Activated CD4-positive, alpha-beta T cell treated with anti-CD3 and anti-CD28 coated beads for 36 hours (primary cell): ENCODE measurements around the gene HERC5. TPM values are rescaled to one million over a fixed set of nuclear protein-coding genes. Genes with fewer than 3 reads are reported as not detected.
"Not testable (repeated sequence)": the region's sequence is repeated elsewhere in the genome, so short reads cannot be mapped to it uniquely, and the experiment has no call there.

Source experiments
- ATAC-seq: fragments of 200-7000 bp; cut with Tn5 transposase; one replicate; pipeline ENCODE4 v1.10.0; 2021; ENCODE audit warnings: mild to moderate bottlenecking, moderate library complexity
- CTCF ChIA-PET: fragments of 350-600 bp; sonication (Branson Sonifier 250); formaldehyde crosslinking; loops from one replicate; lab custom pipeline; 2021; ENCODE audit warnings: antibody characterized with exemption; lab: Charles Lee
- POLR2A ChIA-PET: fragments of 350-600 bp; sonication (Branson Sonifier 250); formaldehyde crosslinking; loops from one replicate; lab custom pipeline; 2021; ENCODE audit warnings: antibody characterized with exemption, inconsistent platforms; lab: Charles Lee
- DNase-seq: peaks from one replicate; pipeline ENCODE4 v3.0.0-alpha.2; 2020
- H3K27ac Mint-ChIP-seq: one replicate; pipeline ENCODE4 v1.8.0; 2021; ENCODE audit warnings: mixed read lengths
- H3K27me3 Mint-ChIP-seq: one replicate; pipeline ENCODE4 v1.8.0; 2021; ENCODE audit warnings: mixed read lengths
- H3K36me3 Mint-ChIP-seq: one replicate; pipeline ENCODE4 v1.8.0; 2021; ENCODE audit warnings: low read depth, mixed read lengths
- H3K4me1 Mint-ChIP-seq: one replicate; pipeline ENCODE4 v1.8.0; 2021; ENCODE audit warnings: mixed read lengths
- H3K4me3 Mint-ChIP-seq: one replicate; pipeline ENCODE4 v1.8.0; 2021; ENCODE audit warnings: mild to moderate bottlenecking, moderate library complexity, mixed read lengths
- H3K9me3 Mint-ChIP-seq: one replicate; pipeline ENCODE4 v1.8.0; 2021; ENCODE audit warnings: low read depth, mixed read lengths
- intact Hi-C, 2 experiments: fragments of 100-400 bp; cut with DNase I in 1 of 2; cut with micrococcal nuclease in 1 of 2; formaldehyde crosslinking; loops; one replicate each; pipeline versions ENCODE4 v1.14.2 to v1.15.1; 2022 to 2024; cut with DNase I, micrococcal nuclease
- total RNA-seq, 2 experiments: library from RNA; stranded (reverse); gene quantifications; one replicate each; pipeline ENCODE4 v1.2.3, GENCODE V29; 2021

HERC5 gene
- total RNA-seq, 2 experiments from 2014 or later: 21.1 TPM

DNA sequence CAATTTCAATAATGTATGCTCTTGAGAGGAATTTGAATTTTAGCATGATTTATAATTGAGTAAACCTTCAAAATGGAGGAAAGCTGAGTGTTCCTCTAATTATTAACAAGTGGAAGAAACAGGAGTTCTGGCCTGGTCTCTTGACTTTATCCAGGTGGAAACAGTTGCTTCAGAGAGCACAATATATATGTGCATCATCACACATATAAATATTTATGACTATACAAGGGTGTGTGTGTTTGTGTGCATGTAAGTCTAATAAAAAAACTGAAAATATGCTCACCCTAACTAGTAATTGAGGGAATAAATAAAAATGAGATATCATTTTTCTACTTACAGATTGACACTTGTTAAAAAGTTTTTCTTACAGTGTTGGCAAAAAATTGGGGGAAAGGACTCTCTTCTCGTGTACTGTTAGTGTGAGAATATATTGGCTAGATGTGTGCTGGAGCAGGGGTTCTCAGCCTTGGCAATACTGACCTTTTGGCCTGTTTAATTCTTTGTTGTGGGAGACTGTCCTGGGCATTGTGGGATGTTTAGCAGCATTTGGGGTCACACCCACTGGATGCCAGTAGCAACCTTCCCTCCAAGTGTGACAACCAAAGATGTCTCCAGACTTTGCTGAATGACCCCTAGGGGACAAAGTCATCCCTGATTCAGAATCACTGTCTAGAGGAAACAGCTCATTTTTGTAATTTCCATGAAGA lies 20.8 kb upstream of the HERC5 start:
- CTCF ChIA-PET: interaction anchor here (1.6 kb wide), 1 partner anchor 18 kb away, joined by 3 read pairs; no protein-coding TSS in a partner anchor
- Mint-ChIP-seq H3K4me3 (no peak overlapping the region), H3K27ac (peak overlapping the region; percentile 37), H3K9me3 (no peaks in the 10 kb centered on the region), H3K4me1 (no peaks in the 10 kb centered on the region), H3K36me3 (peaks cover 12% of the 10 kb centered on the region), H3K27me3 (no peaks in the 10 kb centered on the region)
- intact Hi-C loops: no loop called here
- no peak for DNase-seq
- POLR2A ChIA-PET: no interaction called here
- no peak for ATAC-seq

DNA sequence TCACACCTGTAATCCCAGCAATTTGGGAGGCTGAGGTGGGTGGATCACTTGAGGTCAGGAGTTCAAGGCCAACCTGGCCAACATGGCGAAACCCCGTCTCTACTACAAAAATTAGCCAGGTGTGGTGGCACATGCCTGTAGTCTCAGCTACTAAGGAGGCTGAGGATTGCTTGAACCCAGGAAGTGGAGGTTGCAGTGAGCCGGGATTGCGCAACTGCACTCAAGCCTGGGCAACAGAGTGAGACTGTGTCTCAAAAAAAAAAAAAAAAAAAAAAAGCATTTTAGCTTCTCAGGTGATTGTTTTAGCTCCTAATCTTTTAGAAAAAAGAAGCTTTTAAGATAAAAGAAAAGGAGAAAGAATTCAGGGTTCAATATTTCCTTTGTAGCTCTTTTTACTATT lies 19.0 kb upstream of the HERC5 start:
- POLR2A ChIA-PET: interaction anchor here (1.3 kb wide), 1 partner anchor 19 kb away, joined by 8 read pairs; the partner anchor contains the start of gene HERC5
- ATAC-seq, H3K4me1 Mint-ChIP-seq, H3K9me3 Mint-ChIP-seq, H3K4me3 Mint-ChIP-seq, H3K27ac Mint-ChIP-seq, H3K27me3 Mint-ChIP-seq, DNase-seq, intact Hi-C loops: not testable (repeated sequence)
- CTCF ChIA-PET: interaction anchor here (0.8 to 1.9 kb wide), 6 partner anchors 8 to 68 kb away, joined by 3 to 4 read pairs (median 4); partner anchors contain the start of gene HERC5
- H3K36me3 Mint-ChIP-seq: peaks cover 19% of the 10 kb centered on the region

- Mint-ChIP-seq H3K27ac (no peak overlapping the region), H3K27me3 (no peaks in the 10 kb centered on the region), H3K9me3 (no peaks in the 10 kb centered on the region), H3K4me1 (no peaks in the 10 kb centered on the region), H3K36me3 (peaks cover 16% of the 10 kb centered on the region), H3K4me3 (no peak overlapping the region)
- intact Hi-C loops: no loop called here
- DNase-seq: no peak
- CTCF ChIA-PET: interaction anchor here (0.6 kb wide), 2 partner anchors 16 to 80 kb away, joined by 3 read pairs; no protein-coding TSS in a partner anchor
- POLR2A ChIA-PET: no interaction called here
- ATAC-seq: no peak
Observed at GRCh38 chr4:88439161-88439760, 17.7 kb upstream of the HERC5 start.

DNA sequence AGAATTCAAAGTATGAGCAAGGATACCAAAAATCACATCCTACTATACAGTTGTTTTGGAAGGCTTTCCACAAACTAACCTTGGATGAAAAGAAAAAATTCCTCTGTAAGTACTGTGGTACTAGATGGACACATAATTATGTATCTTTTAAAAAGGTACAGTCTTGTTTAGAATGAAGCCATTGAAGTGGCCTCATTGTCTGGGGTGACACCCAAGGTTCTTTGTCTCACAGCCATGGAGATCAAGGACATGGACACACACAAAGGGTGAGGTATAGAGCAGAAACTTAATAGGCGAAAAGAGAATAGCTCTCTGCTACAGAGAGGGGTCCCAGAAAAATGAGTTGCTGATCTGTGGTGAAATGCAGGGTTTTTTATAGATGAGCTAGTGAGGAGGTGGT lies 16.8 kb upstream of the HERC5 start:
- Mint-ChIP-seq H3K4me1 (no peaks in the 10 kb centered on the region), H3K27me3 (no peaks in the 10 kb centered on the region), H3K9me3 (no peaks in the 10 kb centered on the region), H3K36me3 (peaks cover 16% of the 10 kb centered on the region), H3K27ac (no peak overlapping the region), H3K4me3 (no peak overlapping the region)
- intact Hi-C loops: no loop called here
- ATAC-seq (no peak), DNase-seq (no peak)
- CTCF ChIA-PET: interaction anchor here (1.6 kb wide), 1 partner anchor 27 kb away, joined by 3 read pairs; no protein-coding TSS in a partner anchor
- POLR2A ChIA-PET: no interaction called here

- intact Hi-C loops: no loop called here
- Mint-ChIP-seq H3K4me3 (no peak overlapping the region), H3K27me3 (no peaks in the 10 kb centered on the region), H3K27ac (no peak overlapping the region), H3K36me3 (peaks cover 10% of the 10 kb centered on the region), H3K9me3 (no peaks in the 10 kb centered on the region), H3K4me1 (no peaks in the 10 kb centered on the region)
- CTCF ChIA-PET: interaction anchor here (1.6 kb wide), 1 partner anchor 29 kb away, joined by 3 read pairs; no protein-coding TSS in a partner anchor
- no peak for ATAC-seq
- DNase-seq: no peak
- POLR2A ChIA-PET: no interaction called here
Observed at GRCh38 chr4:88441696-88442095, 15.2 kb upstream of the HERC5 start.

GRCh38 chr4:88442689-88443191 lies 14.2 kb upstream of the HERC5 start:
- ChIA-PET POLR2A (no interaction called here), CTCF (no interaction called here)
- intact Hi-C loops: no loop called here
- peak overlapping the region; percentile 7 for H3K27ac Mint-ChIP-seq
- no peaks in the 10 kb centered on the region for H3K9me3 Mint-ChIP-seq
- H3K36me3 Mint-ChIP-seq: peaks cover 10% of the 10 kb centered on the region
- DNase-seq: no peak
- no peaks in the 10 kb centered on the region for H3K4me1 Mint-ChIP-seq
- no peak for ATAC-seq
- H3K27me3 Mint-ChIP-seq: no peaks in the 10 kb centered on the region
- H3K4me3 Mint-ChIP-seq: no peak overlapping the region

DNA sequence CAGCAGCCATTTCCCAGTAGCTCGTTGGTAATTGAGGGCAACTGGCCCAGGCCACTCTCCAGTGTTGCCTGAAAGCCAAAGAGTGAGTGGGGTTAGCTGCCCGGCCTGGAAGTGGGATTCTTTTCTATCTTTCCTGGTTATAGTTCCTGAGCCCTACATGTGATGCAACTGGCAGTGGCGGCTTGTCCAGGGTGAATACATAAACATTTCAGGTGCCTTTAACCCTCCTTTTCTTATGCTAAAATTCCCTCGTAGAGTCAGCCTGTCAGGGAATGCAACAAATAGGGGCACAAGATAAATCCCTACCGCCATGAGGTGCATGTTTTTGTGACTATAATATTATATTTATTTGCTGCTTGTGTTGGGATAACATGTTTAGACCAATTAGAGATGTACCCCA lies 13.4 kb upstream of the HERC5 start:
- CTCF ChIA-PET: no interaction called here

DNA sequence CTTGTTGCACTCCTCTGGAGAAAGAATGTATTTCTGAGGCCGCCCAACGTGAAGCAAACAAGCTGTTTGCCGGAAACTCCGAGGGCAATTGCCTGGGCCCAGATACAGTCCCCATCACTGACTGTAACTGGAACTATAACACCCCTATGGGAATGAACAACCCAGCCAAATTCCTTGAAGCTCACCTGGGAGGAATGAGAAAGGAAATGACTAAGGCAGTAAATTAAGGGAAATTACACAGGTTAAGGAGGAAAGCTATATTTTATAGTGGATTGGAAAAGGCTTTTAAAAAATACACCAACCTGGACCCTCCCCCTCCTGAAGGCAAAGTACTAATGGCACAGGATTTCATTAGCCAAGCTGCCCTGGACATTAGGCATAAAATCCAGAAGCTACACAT lies 11.7 kb upstream of the HERC5 start:
- no peaks in the 10 kb centered on the region for H3K27me3 Mint-ChIP-seq
- intact Hi-C loops: no loop called here
- H3K27ac Mint-ChIP-seq: no peak overlapping the region
- no peaks in the 10 kb centered on the region for H3K9me3 Mint-ChIP-seq
- peaks cover 10% of the 10 kb centered on the region for H3K36me3 Mint-ChIP-seq
- ATAC-seq: no peak
- no peak overlapping the region for H3K4me3 Mint-ChIP-seq
- H3K4me1 Mint-ChIP-seq: no peaks in the 10 kb centered on the region
- no peak for DNase-seq
- ChIA-PET POLR2A (no interaction called here), CTCF (interaction anchor here (0.6 to 1.5 kb wide), 2 partner anchors 10 to 74 kb away, joined by 3 to 5 read pairs; no protein-coding TSS in a partner anchor)

More for the DNA sequence above, 13.4 kb upstream of the HERC5 start:
- Mint-ChIP-seq H3K36me3 (peaks cover 10% of the 10 kb centered on the region), H3K27me3 (no peaks in the 10 kb centered on the region), H3K27ac (no peak overlapping the region), H3K4me3 (no peak overlapping the region), H3K9me3 (no peaks in the 10 kb centered on the region), H3K4me1 (no peaks in the 10 kb centered on the region)
- intact Hi-C loops: no loop called here
- no peak for ATAC-seq
- DNase-seq: no peak
- POLR2A ChIA-PET: no interaction called here

DNA sequence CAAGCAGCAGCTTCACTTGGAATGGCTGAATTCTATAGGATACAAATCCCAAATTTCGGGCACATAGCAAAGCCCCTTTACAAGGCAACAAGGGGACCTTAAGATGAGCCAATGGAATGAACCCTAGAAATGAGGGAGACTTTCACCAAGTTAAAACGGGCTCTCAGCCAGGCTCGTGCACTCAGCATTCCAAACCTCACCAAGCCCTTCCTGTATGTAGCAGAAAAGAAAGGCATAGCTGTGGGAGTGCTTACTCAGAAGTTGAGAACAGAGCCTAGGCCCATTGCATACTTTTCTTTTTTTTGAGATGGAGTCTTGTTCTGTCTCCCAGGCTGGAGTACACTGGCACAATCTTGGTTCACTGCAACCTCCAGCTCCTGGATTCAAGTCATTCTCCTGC lies 10.8 kb upstream of the HERC5 start:
- Mint-ChIP-seq H3K27me3 (no peaks in the 10 kb centered on the region), H3K9me3 (no peaks in the 10 kb centered on the region), H3K4me3 (no peak overlapping the region), H3K36me3 (peaks cover 10% of the 10 kb centered on the region), H3K4me1 (no peaks in the 10 kb centered on the region), H3K27ac (no peak overlapping the region)
- ChIA-PET CTCF (interaction anchor here (1.0 kb wide), 1 partner anchor 8 kb away, joined by 4 read pairs; no protein-coding TSS in a partner anchor), POLR2A (no interaction called here)
- DNase-seq: no peak
- intact Hi-C loops: no loop called here
- no peak for ATAC-seq

DNA sequence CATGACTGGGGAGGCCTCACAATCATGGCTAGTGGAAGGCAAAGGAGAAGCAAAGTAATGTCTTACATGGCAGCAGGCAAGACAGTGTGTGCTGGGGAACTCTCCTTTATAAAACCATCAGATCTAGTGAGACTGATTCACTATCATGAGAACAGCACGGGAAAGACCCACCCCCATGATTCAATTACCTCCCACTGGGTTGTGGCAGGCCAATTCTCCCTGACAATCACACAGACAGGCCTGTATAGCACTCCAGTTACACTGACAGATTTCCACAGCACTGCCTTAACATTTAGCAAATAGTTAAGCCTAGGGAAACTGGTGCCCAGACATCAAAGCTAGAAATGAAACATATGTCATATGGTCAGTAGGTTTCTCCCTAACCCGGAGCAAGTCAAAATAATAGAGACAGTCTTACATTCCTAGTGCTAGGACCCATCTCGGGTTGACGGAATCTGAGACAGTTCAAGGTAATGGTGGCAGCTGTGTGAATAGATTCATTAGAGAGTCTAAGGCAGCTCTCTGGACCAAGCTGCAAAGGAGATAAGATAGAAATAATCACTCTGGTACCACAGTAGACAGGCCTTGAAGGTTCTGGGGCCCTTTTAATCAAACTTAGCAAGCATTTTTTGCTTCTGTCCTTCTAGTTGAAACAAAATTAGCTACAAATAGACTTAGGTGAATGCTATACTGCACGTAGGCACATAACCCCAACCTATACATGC lies 9.4 kb upstream of the HERC5 start:
- ChIA-PET POLR2A (no interaction called here), CTCF (interaction anchor here (1.5 kb wide), 1 partner anchor 9 kb away, joined by 4 read pairs; no protein-coding TSS in a partner anchor)
- DNase-seq (no peak), ATAC-seq (no peak)
- Mint-ChIP-seq H3K4me3 (no peak overlapping the region), H3K27me3 (no peaks in the 10 kb centered on the region), H3K9me3 (no peaks in the 10 kb centered on the region), H3K36me3 (peaks cover 7% of the 10 kb centered on the region), H3K4me1 (no peaks in the 10 kb centered on the region), H3K27ac (no peak overlapping the region)
- intact Hi-C loops: no loop called here

- ATAC-seq, DNase-seq, H3K4me1 Mint-ChIP-seq, intact Hi-C loops, H3K4me3 Mint-ChIP-seq, H3K27me3 Mint-ChIP-seq, H3K36me3 Mint-ChIP-seq, POLR2A ChIA-PET, H3K27ac Mint-ChIP-seq, H3K9me3 Mint-ChIP-seq: not testable (repeated sequence)
- CTCF ChIA-PET: interaction anchor here (1.5 to 1.7 kb wide), 2 partner anchors 10 to 36 kb away, joined by 4 to 5 read pairs; no protein-coding TSS in a partner anchor
Observed at GRCh38 chr4:88448211-88448765, 8.6 kb upstream of the HERC5 start.
